GM21737 (cell line): Measurements from ENCODE around the gene ING5.
"Not testable (repeated sequence)": the region's sequence is repeated elsewhere in the genome, so short reads cannot be mapped to it uniquely, and the experiment has no call there.

Source experiments
- ATAC-seq: cut with Tn5 transposase; IDR thresholded peaks from one replicate; pipeline ENCODE4 v1.9.1; 2021; ENCODE audit warnings: mild to moderate bottlenecking, moderate library complexity; ENCODE audit not compliant: unreplicated experiment

Gene ING5

DNA sequence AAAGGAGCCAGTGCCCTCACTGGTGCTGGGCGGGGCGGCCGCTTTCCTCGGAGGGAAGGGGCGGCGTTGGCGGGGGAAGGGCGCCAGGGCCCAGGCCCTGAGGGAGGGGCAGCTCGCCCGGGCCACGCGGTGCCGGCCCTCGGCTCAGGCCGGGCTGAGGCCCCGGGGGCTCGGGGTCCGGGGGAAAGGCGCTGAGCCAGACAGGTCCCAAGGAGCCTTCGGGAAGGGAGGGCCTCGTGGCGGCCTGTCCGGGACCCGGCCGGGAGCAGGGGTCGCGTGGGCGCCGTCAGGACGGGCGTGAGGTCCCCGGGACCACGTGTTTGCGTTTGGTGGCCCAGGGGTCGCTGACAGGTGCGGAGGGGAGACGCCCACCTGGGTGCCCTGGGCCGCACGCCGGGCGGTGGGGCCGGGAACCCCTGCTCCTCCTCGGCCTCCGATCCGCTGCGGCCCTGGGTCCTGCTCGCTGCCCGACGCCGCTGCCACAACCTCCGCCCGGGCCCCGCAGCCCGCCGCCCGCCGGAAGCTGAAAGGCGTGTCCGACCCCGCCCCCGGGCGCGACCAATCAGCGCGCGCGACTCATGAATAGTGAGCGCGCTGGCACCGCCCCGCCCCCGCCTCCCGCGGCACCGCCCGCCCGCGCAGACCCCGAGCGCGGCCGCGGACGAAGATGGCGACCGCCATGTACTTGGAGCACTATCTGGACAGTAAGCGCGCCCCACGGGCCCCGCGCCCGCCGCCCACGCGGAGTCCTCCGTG lies at the start of gene ING5:
Gene ING5, plus strand, starts transcription at position 641 of the 756 bp plus-strand sequence. Its CDS starts 27 bp downstream, at position 668.
- peak; percentile 52 for ATAC-seq

DNA sequence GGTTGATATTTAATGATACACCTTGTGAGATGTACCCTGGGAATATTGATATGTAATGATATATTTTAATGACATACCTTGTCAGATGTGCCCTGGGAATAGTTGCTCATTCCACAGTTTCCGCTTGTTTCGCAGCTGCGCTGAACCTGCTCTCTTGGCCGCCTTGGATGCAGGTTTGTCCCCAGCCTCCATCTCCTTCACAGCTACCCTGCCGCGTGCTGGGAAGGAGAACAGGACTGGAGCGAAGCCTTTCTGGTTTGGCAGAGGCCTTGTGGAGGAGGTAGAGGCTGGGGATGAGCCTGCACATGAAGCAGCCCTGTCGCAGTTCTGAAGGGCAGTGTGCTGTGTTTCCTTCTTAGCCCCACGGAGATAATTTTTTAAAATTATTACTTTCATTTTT lies 49.7 kb upstream of the ING5 start:
- ATAC-seq: no peak

DNA sequence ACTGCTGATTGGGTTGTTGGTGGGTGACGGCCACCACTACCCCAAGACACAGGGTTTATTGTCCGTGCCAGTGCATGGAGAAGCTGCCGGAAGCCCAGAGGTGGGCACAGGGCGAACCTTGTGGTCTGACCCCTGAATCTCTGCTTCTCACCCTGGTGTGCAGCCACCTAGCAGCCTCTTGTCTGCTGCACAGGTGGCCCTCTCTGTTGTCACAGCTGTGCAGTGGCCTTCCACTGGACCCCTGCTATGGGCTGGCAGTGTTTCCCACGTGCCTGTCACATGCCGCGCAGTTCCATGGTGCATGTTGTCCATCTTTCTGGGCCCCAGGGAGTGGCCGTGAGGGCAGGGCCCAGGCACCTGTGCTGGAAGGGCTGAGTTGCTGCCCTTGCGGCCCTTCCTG lies 49.1 kb upstream of the ING5 start:
- no peak for ATAC-seq

DNA sequence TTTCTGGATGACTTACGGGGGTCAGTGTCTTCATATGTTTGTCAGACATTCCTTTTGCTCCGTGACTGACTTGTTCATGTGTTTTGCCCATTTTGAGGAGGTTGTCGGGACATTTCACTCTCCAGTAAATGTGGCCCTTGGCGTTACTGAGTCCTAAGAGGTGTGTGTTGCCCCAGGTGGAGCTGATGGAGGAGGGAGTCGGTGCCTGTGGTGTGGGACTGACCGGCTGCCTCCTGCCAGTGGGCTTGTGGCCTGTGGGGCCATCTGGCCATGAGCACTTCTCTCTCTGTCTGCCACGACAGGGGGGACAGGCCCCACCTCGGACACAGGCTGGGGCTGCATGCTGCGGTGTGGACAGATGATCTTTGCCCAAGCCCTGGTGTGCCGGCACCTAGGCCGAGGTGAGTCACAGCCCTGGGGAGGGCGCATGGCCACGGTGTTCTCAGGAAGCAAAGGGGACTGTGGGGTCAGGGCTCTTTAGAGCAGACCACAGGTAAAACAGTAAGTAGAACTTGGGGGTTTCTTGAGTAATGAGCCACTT lies 48.6 kb upstream of the ING5 start:
- no peak for ATAC-seq

DNA sequence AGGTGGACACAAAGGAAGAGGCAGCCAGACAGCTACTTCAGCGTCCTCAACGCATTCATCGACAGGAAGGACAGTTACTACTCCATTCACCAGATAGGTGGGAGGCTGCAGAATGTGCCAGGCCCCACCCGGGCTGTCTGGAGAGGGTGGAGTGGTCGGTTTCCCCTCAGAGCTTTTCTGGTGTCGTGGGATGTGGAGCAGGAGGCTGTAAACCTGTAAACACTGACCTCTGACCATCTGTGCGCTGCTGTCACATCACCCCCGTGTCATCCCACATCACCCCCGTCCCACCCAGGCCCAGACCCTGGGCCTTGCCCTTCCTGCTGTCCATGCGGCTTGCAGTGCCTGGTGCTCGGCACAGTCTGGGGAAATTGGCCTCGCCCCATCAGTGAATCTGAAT lies 47.3 kb upstream of the ING5 start:
- ATAC-seq: no peak

DNA sequence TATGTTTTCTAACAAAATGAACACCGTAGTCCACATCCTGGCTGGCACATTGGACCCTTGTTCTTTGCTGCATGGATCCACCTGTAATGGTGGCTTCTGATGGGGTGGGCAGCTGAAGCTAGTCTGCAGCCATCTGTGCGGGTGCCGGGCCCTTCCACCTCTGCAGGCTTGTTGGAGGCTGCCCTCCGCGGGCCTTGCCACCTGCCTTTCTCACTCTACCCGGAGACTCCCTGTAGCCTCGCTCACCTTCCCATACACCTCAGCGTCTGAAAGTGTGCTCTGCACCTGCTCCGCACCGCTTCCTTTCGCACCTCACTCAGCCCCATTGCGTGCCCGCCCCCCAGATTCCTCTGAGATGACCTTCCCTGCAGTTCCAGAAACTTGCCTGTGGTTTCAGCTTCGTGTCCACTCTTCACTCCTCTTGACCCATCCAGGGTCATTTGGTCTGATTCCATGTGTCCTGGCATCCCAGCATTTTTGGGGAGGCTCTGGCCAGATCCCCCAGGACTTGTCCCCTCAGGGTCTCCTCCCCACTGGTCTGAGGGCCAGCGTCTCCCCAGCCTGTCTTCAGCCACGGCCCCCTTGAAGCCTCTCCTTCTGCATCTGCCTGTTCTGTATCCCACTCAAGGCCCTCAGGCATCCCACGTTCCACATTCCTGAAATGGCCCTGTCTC lies 46.2 kb upstream of the ING5 start:
- no peak for ATAC-seq

DNA sequence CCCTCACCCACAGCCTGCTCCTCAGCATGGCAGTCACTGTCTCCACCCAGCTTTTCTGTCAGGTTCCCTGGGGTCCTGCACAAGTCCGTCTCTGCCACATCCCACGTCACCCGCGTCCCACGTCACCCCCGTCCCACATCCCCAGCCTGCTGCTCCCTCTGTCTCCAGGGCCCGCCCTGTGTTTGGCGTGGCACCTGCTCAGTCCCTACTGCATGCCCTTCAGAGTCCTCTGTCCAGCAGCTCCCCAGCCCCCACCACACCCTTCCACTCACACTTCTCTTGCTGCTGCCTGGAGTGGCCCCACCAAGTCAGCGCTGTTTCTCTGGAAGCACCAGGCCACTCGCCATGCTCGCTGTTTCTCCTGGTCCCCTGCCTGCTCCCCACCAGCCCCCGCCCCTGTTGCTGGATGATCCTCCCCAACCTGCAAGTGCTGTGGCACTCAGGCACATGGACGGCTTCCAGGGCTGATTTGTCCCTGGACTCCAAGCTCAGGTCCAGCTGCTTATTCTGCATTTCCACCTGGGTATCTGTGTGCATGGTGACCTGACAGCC lies 45.6 kb upstream of the ING5 start:
- ATAC-seq: no peak

DNA sequence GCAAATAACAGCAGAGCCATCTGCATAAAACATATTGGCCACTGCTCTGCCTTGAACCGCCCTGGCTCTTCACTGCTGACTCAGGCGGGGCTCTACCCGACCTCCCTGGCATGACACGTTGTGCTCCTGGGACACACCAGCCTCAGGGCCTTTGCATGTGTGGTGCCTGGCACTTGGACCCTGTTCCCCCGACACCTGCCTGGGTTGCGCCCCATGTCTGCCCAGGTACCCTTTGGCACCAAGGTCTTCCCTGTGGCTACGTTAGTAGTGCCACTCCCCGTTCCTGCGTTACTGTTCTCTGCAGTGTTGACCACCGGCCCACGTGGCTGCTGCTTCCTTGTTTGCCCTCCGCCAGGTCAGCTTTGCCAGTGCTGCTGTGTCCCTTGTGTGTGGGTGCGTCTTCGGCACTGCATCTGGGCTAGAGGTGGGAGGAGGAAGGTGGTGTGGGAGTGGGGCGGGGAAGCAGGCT lies 44.0 kb upstream of the ING5 start:
- ATAC-seq: no peak

DNA sequence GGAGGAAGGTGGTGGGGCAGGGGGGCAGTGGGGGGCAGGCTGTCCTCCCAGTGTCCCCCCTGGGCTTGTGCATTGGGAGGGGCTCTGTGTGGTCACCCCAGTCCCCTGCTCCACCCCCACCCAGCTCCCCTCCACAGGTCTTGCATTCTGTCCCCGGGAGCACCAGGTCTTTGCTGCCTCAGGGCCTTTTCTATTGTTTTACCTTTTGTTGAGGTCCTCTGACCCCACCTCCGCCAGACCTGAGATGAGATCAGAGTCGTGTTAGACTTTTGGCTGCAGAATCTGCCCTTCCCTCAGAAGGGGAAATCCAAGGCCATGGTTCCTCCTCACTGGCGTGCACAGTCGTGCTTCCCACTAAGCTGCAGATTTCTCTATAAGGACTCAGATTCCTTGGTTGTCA lies 43.5 kb upstream of the ING5 start:
- no peak for ATAC-seq

DNA sequence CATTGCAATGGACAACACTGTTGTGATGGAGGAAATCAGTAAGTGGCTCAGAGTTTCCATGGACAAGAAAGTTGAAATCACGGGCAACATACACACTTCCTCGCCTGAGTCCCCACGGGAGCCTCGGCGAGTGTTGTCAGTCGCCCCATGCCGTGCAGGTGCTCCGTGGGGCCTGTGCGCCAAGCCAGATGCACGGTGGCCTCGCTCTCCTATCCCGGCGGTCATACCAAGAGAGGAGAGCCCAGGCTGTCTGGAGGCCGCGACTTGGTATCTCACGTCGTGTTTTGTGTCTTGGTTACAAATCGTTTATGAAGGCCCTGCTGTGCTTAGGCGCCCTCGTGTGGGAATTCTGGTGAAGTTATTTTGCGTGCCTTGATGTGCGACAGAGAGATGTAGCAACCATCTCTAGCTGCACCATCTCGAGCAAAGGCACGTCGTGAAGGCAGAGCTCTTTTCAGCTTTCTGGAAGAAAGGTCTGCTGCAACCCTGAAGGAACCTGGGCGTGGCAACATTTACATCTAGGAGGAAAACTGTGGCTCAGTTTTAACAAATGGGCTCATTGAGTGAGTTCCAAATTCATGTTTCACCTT lies 42.6 kb upstream of the ING5 start:
- ATAC-seq: no peak

DNA sequence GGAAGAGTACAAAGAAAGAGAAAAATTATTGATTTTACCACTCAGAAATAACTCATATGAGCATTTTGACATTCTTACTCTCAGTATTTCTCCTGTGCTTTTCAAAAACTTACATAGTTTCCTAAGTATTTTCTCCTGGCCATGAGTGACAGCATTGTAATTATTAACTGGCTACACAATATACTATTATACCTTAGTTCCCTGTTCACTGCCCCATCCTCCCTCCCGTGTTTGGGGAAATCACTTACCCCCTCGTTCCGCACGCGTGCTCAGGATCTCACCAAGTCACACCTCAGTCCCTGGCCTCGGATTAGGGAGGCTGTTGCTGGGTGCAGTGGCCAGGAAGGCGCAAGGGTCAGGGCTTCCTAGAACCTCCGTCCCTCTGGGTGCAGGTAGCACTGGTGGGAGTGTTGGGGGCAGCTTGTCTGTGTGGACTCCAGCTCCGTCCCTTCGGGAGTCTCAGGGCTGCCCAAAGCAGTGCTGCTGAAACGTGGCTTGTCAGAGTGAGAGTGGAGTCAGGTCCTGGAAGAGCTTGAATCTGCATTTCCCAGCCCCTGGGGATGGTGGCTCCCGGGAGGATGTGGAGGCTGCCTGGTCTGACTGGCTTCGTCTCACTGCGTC lies 41.1 kb upstream of the ING5 start:
- ATAC-seq: no peak

DNA sequence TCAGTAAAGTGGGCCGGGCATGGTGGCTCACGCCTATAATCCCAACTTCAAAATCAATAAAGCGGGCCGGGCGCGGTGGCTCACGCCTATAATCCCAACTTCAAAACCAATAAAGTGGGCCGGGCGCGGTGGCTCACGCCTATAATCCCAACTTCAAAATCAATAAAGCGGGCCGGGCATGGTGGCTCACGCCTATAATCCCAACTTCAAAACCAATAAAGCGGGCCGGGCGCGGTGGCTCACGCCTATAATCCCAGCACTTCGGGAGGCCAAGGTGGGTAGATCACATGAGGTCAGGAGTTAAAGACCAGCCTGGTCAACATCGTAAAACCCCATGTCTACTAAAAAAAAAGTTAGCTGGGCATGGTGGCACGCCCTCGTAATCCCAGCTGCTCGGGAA lies 39.1 kb upstream of the ING5 start:
- not testable (repeated sequence) for ATAC-seq

DNA sequence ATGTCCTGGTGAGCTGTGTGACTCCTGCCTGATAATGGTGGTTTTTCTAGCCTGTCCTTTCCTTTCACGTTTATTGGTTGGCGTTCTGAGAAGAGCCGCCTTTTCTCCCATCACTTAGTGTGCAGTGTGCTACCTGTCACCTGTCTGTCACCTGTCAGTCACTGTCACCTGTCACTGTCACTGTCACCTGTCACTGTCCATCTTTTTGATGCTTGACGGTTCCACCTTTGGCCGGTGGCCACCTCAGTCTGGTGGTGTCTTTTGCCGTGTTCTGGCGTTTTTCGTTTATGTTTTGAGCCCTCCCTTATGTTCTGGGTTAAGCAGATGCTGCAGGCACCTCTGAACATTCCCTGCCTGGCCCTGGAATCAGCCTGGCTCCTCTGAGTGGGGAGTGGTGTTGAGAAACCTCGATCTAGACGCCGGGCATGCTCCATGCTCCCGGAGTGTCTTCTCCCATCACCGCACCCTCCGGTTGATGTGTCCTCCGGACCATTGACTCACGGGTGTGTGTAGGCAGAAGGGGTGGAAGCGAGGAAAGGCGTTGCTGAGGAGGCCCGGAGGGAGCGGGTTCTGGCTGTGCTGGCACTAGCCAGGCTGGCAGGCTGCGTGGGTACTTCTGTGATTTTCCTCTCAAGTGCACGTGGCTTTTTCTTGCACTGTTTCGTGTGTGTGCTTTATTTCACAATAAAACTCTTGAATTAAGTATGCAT lies 36.0 kb upstream of the ING5 start:
- no peak for ATAC-seq

DNA sequence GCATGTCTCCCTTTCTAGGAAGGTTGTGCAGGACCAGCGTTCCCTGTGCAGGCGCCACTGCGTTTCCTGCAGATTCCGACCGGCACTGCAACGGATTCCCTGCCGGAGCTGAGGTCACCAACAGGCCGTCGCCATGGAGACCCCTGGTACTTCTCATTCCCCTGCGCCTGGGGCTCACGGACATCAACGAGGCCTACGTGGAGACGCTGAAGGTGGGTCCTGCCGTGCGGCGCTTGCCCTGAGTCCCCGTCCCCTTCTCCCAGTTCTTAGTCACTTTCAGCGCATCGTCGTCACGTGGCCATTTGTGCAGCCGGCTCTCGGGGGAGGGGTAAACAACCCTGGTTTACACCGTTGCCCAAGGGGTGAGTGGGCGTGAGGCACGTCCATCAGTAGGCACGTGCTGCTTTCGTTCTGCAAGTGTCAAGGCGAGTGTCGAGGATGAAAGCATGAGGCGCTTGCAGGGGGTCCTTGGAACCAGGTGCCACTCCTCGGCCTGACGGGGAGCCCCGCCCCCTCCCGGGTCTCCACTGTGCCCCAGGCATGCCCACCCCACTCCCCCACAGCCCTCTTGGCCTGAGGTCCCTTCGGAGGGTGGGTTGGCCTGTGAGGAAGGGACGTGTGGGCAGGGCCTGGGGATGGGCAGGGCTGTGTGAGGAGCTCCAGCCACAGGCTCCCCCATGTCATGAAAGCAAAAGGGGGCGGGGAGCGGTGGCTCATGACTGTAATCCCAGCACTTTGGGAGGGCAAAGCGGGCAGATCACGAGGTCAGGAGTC lies 35.0 kb upstream of the ING5 start:
- no peak for ATAC-seq

DNA sequence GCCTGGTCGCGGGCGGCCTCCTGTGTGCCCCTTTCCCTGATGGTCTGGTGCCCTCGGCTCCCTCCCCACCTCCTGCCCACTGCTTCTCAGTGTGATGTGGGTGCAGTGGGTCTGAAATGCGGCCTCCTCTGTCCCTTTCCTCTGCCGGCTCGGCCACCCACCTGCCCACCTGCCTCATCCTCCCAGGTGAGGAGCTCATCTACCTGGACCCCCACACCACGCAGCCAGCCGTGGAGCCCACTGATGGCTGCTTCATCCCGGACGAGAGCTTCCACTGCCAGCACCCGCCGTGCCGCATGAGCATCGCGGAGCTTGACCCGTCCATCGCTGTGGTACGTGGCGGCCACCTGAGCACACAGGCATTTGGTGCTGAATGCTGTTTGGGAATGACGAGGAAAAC lies 33.5 kb upstream of the ING5 start:
- no peak for ATAC-seq

DNA sequence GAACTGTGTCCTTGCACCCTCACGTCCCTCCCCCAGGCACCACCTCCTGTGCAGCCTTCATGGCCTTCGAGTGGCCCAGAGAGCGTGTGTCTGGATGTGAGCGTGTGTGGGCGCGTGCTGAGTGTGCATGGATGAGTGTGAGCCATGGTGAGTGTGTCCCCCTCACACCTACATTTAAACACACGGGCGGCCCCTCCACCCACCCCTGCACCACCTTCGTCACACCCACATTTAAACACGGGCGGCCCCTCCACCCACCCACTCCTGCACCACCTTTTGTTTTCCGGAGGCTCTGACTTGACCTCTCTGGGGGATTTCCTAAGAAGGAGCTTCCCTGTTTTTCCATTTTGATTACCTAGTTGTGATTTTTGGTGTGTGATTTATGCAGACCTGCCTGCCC lies 33.0 kb upstream of the ING5 start:
- no peak for ATAC-seq

DNA sequence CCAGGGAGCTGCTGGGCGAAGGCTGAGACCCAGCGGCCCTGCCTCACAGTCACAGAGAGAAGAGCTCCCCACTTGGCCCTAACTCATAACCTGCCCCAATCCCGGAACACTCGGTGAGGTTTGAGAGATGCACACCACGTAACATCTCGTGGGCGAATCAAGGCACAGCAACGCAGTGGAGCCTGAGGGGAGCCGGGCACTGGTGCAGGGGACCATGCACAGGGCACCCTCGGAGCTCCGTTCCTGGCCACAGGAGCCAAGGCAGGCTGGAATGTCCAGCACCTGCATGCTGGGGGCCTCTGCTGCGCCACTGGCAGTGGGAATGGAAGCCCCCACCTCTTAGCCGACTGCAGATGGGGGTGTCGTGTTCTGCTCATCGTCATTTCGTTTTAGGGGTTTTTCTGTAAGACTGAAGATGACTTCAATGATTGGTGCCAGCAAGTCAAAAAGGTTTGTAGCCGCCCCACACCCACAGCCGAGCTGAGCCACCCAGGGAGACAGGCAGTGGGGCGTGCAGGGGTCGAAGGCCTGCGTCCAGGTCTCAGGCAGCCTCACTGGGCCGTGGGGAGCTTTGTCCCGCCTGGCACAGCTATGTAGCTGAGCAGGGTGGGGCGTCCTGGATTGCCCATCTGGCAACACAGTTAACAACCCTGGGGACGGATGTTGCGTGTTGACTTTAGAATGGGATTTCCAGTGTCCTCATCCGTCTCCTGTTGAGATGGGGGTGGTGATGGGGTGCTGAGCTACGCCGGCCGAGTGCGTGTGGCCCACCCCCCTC lies 31.3 kb upstream of the ING5 start:
- no peak for ATAC-seq

DNA sequence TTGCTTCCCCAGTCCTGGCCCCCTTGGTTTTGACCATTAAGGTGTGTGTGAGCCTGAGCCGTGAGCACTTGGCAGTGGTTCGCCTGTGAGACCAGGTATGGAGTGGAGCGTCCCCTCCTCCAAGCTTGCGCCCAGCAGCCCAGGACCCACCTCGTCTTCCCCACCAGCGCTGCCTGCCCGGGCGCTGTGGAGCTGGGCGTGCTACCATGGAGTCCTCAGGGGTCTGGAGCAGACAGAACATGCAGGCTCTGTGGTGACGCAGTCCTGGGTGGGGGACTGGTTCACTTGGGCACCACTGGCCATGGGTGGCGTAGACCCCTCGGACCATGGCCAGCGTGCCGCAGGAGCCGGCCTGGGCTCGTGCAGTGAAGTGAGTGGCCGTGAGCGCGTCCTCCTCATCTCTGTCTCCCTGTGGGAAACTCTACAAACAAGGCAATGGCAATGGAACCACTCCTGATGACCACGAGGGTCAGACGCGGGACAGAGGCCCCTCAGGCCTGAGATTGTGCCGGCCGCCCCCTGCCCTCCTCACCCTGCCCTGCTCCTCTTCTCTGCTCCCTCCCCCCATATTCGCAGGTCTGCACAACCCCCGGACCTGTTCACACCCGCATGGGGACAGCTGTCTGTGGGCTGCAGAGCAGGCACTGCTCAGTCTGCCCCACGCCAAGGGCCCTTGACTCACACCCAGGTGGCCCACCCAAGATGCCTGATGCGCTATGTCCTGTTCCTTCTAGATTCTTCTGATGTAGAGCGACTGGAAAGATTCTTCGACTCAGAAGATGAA lies 30.2 kb upstream of the ING5 start:
- ATAC-seq: no peak
